ENCODE results near the gene NRG3. TPM values are rescaled to one million over a fixed set of nuclear protein-coding genes. Genes with fewer than 3 reads are reported as not detected.

The NRG3 gene
- total and polyA plus RNA-seq, 2 of the 4 experiments (the other 2 are of a cell fraction), result not detected

- H2AFZ ChIP-seq (replicated peaks; ENCODE audit: low read length, poor library complexity), result no peak overlapping the region
- intact Hi-C loops (cut with micrococcal nuclease), result no loop called here
Measured at GRCh38 chr10:81871558-81871957, 3.4 kb upstream of the NRG3 start.

More at GRCh38 chr10:81871558-81871957, 3.4 kb upstream of the NRG3 start:
- Histone ChIP-seq H4K20me1 (ENCODE audit: insufficient read depth, low read length) (no peaks in the 10 kb centered on the region), H3K9ac (ENCODE audit: low read depth, low read length) (no peak overlapping the region), H3K4ac (ENCODE audit: low read depth, low read length) (no peak overlapping the region), H4K5ac (ENCODE audit: low read depth, low read length) (no peak overlapping the region), H3K27ac (ENCODE audit: insufficient read depth, low read length) (no peak overlapping the region), H2BK20ac (ENCODE audit: low read depth, low read length) (no peak overlapping the region), H2BK120ac (ENCODE audit: low read depth, low read length) (no peak overlapping the region), H2BK15ac (ENCODE audit: low read depth, low read length) (no peak overlapping the region), H2AK5ac (ENCODE audit: low read depth, low read length) (no peak overlapping the region), H3K27me3 (ENCODE audit: control insufficient read depth, insufficient read depth, low read length) (peaks cover 11% of the 10 kb centered on the region; the same call in 1 of the 2 replicates), H3K9me3 (ENCODE audit: control insufficient read depth, insufficient read depth, low read length) (no peaks in the 10 kb centered on the region; the same call in 1 of the 2 replicates), H3K56ac (ENCODE audit: extremely low read depth, insufficient read depth, low read length) (no peak overlapping the region), H3K4me1 (ENCODE audit: control insufficient read depth, insufficient read depth, low read length) (no peaks in the 10 kb centered on the region), H2AK9ac (replicated peaks; ENCODE audit: low read depth, low read length, poor library complexity) (no peak overlapping the region), H3K23ac (ENCODE audit: low read depth, low read length) (no peak overlapping the region), H3K4me2 (ENCODE audit: low read depth, low read length) (no peak overlapping the region), H3K18ac (ENCODE audit: low read depth, low read length) (no peak overlapping the region), H2BK5ac (ENCODE audit: low read depth, low read length, poor library complexity, severe bottlenecking) (no peak overlapping the region), H4K91ac (ENCODE audit: insufficient read depth, low read depth, low read length) (no peak overlapping the region), H3K9me1 (ENCODE audit: insufficient read depth, low read length) (no peaks in the 10 kb centered on the region), H3K36me3 (ENCODE audit: control insufficient read depth, insufficient read depth, low read length) (no peaks in the 10 kb centered on the region), H3K4me3 (ENCODE audit: insufficient read depth, low read depth, low read length) (no peak overlapping the region), H3K79me1 (ENCODE audit: low read depth in 1 of 2, low read length in 2 of 2) (no peaks in the 10 kb centered on the region), H3K14ac (replicated peaks; ENCODE audit: low read depth, low read length) (no peak overlapping the region), H4K8ac (ENCODE audit: low read depth in 2 of 2, low read length in 2 of 2) (no peak overlapping the region)
- POLR2A ChIA-PET (ENCODE audit: unreplicated experiment), result no interaction called here
- no TSS peak for BruUV-seq (replicated peaks)
- CTCF ChIA-PET, result no interaction called here
- TF ChIP-seq MAZ (IDR thresholded peaks at IDR 0.05; ENCODE audit: borderline replicate concordance, low read depth, low read length), result no peak
- ATAC-seq (ENCODE audit: low read depth) (no peak), DNase-seq (no peak)
- in situ Hi-C loops (cut with MboI; ENCODE audit: low sequenced_read_pairs), result no loop called here
- 0% methylated on average over 1 of the region's 2 CpGs; no CpG with 5 or more reads in 1 of the 2 experiments for WGBS, 2 experiments (ENCODE audit: extremely low coverage in 2 of 2, insufficient read length in 1 of 2)
- dilution Hi-C loops (cut with HindIII; ENCODE audit: low sequenced_read_pairs, unreplicated experiment), result no loop called here

Measured in IMR-90 (cell line).